HG03175 (cell line): ENCODE data around the gene SCT.

ENCODE experiments used
- ATAC-seq: cut with Tn5 transposase; IDR thresholded peaks from one replicate; pipeline ENCODE4 v1.9.1; 2021; ENCODE audit warnings: mild to moderate bottlenecking, moderate library complexity; ENCODE audit not compliant: unreplicated experiment

Gene SCT

DNA sequence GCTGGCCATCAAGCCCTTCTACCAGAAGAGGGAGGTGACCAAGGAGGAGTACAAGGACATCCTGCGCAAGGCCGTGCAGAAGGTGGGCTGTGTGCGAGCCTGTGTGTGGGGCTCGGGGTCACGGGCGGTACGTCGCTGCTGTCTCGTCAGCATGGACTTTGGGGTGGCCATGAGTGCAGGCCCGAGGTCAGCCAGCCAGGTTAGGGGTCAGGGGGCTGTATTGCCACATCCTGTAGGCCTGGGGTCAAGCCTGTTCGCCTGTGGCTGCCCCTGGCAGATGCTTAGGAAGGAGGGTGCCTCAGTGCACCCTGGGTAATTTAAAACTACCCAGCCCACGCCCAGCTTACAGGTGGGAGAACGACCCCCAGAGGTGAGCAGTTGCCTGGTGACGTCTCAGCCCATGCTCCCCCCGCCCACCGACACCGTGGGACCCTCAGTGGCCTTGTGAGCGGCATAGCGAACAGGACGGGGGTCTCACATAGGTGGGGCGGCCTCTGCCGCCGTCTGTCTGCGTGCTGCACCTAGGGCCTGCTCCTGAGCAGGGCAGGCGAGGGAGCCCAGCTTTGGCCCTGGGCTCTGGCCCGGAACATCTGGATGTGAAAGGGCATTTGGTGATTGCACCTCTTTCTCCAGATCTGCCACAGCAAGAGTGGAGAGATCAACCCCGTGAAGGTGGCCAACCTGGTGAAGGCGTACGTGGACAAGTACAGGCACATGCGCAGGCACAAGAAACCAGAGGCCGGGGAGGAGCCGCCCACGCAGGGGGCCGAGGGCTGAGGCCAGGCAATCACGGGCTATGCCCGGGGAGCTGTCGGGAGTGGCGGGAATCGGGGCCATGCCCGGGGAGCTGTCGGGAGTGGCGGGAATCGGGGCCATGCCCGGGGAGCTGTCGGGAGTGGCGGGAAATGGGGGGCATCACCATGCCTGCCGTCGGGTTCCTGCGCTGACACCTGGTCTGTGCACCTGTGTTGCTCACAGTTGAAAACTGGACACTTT lies 15.7 kb downstream of the SCT start:
- ATAC-seq = no peak

DNA sequence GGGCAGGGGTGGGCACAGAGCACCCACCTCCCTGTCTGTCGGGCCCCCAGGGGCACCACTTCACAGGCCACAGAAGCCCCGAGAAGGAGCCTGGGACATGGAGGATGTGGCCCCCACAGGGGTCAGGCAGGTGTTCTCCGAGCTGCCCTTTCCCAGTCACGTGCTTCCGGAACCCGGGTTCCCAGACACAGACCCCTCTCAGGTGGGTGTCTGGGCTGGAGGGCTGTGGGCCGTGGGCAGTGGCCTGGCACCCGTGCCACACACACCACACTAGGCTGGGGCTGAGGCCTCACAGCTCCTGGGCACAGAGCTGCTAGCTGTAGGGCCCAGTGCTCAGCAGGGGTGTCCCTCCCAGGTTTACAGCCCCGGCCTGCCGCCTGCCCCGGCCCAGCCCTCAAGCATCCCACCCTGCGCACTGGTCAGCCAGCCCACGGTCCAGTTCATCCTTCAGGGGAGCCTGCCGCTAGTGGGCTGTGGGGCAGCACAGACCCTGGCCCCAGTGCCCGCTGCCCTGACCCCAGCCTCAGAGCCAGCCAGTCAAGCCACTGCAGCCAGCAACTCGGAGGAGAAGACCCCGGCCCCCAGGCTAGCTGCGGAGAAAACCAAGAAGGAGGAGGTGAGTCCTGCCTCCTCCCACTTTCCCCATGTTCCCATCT lies 16.7 kb downstream of the SCT start:
- no peak for ATAC-seq

DNA sequence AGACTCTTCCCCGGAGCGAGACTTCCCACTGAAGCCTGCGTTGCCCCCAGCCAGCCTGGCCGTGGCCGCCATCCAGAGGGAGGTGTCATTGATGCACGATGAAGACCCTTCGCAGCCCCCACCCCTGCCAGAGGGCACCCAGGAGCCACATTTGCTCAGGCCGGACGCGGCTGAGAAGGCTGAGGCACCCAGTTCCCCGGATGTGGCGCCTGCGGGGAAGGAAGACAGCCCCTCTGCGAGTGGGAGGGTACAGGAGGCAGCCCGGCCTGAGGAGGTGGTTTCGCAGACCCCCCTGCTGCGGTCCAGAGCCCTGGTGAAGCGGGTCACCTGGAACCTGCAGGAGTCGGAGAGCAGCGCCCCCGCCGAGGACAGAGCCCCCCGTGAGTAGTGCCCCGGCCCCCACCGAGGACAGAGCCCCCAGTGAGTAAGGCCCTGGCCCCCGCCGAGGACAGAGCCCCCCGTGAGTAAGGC lies 17.6 kb downstream of the SCT start:
- no peak for ATAC-seq

DNA sequence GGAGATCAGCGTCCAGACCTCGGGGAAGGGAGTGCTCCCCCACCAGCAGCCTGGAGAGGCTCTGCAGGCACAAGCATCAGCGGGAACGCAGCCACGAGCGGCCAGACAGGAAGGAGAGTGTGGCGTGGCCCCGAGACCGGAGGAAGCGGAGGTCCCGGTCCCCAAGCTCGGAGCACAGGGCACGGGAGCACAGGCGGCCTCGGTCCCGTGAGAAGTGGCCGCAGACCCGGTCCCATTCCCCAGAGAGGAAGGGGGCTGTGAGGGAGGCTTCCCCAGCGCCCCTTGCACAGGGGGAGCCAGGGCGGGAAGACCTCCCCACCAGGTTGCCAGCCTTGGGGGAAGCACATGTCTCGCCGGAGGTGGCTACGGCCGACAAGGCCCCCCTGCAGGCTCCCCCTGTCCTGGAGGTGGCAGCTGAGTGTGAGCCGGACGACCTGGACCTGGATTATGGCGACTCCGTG lies 18.2 kb downstream of the SCT start:
- ATAC-seq = no peak

DNA sequence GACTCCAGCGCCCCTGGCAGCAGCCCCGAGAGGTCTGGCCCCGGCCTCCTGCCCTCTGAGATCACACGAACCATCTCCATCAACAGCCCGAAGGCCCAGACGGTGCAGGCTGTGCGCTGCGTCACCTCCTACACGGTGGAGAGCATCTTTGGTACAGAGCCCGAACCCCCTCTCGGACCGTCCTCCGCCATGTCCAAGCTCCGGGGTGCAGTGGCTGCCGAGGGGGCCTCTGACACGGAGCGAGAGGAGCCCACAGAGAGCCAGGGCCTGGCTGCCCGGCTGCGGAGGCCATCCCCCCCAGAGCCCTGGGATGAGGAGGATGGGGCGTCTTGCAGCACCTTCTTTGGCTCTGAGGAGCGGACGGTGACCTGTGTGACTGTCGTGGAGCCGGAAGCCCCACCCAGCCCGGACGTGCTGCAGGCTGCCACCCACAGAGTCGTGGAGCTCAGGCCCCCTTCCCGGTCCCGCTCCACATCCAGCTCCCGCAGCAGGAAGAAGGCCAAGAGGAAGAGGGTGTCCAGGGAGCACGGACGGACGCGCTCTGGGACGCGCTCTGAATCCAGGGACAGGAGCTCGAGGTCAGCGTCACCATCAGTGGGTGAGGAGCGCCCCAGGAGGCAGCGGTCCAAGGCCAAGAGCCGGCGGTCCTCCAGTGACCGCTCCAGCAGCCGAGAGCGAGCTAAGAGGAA lies 18.9 kb downstream of the SCT start:
- ATAC-seq = no peak

DNA sequence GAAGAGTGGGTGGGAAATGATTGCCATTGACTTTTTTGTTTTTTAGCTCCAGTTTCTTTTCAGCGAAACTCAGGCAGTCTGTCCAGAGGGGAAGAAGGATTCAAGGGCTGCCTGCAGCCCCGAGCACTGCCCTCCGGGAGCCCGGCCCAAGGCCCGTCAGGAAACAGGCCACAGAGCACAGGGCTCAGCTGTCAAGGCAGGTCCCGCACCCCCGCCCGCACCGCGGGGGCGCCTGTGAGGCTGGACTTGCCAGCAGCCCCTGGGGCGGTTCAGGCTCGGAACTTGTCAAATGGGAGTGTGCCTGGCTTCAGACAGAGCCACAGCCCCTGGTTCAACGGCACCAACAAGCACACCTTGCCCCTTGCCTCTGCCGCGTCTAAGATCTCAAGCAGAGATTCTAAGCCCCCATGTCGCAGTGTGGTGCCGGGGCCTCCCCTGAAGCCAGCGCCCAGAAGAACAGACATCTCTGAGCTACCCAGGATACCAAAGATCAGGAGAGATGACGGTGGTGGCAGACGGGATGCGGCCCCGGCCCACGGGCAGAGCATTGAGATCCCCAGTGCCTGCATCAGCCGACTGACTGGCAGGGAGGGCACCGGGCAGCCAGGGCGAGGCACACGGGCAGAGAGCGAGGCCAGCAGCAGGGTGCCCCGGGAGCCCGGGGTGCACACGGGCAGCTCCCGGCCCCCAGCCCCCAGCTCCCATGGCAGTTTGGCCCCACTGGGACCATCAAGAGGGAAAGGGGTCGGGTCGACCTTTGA lies 19.8 kb downstream of the SCT start:
- ATAC-seq = no peak

DNA sequence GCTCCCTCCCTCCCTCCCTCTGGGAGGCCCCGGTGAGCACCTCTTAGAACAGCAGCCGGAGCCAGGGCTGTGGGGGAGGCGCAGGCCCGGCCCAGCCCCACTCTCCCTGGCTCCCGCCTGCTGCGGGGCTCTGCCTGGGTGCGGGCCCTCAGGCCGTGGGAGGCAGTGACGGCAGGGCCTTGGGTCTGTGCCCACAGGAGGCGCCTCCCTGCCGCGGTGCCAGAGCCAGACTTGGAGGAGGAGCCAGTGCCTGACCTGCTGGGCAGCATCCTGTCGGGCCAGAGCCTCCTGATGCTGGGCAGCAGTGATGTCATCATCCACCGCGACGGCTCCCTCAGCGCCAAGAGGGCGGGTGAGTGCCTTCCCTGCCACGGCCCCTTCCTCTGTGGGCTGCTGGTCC lies 20.7 kb downstream of the SCT start:
- no peak for ATAC-seq

DNA sequence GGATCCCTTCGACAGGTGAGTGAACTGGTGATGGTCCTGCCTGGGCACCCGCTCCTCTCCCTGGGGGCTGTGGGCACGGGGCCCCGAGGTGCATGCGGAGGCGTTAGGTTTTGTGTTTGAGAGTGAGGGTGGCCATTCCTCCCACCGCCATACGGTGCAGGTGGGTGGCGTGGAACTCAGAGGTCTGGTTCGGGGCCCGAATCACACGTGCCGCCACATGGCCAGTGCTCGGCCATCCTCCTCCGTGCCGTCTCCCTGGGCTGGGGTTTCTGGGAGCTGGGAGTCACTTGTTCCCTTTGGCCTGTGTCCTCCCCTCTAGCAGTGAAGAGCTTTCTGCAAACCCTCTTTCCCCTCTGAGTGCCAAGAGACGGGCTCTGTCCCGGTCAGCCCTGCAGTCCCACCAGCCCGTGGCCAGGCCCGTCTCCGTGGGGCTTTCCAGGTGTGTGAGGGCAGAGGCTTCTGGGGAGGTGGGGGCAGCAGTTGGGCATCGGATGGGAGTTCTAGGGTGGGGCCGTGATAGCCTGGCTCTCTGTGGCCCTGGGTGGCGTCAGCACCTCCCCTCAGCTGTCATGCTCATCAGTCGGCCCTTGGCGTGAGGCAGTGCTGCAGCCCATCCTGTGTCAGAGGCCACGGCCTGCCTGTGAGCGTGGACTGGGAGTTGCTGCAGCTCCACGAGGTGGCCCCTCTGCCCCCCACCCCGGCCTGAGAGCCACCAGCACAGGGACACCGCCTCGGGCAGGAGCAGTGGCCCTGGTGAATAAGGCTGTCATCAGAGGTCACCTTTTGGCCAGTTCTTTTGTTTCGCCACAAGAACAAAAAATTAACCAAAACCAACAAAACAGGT lies 21.5 kb downstream of the SCT start:
- ATAC-seq = no peak

DNA sequence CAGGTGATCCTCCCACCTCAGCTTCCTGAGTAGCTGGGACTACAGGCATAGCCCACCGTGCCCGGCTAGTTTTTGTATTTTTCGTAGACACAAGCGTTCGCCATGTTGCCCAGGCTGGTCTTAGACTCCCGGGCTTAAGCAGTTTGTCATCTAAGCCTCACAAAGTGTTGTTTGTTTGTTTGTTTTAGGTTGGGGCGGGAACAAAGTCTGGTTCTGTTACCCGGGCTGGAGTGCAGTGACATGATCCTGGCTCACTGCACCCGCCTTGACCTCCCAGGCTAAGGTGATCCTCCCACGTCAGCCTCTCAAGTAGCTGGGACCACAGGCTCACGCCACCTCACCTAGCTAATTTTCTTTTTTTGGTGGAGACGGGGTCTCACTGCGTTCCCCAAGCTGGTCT lies 23.8 kb downstream of the SCT start:
- no peak for ATAC-seq

DNA sequence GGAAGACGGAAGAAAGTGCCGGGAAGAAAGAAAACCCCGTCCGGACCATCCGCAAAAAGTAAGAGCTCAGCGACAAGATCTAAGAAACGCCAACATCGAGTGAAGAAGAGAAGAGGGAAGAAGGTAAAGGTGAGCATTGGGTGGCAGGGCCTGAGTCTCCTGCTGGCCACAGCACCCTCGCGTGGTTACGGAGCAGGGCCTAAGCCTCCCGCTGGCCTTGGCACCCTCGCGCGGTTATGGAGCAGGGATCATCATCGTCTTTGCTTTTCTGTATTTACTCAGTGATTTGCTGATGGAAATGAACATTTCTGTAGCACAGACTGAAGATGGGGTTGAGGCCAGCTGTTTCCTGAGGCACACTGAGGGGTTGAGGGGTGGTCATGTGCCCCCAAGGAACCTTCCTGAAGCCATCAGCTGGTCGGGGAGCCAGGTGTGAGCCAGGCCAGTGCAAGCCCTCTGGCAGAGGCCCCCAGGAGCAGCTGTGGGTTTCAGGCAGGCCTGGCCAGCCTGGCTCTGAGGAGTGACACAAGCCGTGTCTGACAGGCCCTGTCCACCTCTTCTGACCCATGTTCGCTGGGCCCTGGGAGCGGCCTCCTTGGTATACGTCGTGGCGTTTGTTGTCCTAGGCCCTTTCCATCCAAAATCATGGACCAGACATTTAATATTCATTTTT lies 25.3 kb downstream of the SCT start:
- no peak for ATAC-seq

DNA sequence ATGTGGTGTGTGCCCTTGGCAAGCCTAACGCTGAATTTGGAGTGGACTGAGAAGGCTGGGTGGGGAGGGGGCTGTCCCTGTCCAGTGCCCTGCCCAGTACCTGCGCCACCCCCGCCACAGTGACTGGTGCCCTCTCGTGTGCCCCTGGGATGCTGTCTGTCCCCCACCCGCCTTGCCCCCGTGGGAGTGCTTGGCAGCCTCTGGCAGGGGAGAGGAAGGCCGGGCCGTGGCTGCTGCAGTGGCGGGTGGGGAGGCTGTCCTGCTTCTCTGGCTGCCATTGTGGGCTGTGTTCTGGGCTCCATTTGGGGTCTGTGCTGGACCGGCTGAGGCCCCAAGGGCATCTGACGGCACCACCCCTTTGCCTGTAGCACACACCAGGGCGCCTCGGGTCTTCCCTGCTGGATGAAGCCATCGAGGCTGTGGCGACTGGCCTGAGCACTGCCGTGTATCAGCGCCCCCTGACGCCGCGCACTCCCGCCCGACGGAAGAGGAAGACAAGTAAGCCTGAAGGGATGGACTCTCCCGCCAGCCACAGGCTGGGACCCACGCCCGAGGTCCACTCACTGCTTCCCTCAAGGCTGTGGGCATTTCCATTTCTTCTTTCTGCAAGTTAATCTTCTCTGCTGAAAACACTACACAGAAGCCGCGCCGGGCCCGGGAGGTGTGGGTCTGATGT lies 28.8 kb downstream of the SCT start:
- no peak for ATAC-seq

DNA sequence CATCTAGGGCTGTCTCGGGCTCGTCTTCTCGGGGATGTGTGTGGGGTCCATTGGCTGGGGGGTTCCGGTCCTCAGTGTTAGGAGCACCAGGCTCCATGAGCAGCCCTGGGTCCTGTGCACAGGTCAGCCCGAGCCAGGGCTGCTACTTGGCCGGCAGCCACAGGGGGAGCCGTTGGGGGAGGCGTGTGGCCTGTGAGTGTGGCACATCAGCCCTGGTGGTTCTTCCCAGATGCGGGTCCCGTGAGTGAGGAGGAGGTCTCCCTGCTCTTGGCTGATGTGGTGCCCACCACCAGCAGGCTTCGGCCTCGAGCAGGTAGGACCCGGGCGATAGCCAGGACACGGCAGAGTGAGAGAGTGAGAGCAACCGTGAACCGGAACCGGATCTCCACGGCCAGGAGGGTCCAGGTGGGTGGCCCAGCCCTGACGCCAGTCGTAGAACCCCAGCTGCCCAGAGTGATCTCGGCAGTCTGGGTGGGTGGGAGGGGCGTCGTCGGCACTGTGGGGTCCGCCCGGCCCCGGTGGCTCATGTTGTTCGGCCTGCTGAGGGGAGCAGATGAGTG lies 29.7 kb downstream of the SCT start:
- no peak for ATAC-seq

DNA sequence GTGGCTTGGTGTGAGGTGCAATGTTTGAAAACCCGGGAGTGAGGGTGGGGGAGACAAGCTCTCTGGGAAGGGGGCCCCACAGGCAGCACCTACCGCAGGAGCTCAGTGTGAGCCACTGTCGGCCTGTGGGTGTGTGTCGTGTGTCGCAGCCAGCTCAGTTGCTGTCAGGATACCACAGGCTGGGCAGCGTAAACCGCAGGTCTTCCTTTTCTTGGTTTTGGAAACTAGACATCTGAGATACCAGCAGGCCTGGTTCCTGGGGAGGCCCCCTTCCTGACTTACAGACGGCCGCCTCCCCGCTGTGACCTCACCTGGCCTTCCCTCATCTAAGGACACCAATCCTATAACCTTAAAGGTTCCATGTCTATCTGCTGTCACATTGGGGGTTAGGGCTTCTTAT lies 30.6 kb downstream of the SCT start:
- ATAC-seq = no peak

DNA sequence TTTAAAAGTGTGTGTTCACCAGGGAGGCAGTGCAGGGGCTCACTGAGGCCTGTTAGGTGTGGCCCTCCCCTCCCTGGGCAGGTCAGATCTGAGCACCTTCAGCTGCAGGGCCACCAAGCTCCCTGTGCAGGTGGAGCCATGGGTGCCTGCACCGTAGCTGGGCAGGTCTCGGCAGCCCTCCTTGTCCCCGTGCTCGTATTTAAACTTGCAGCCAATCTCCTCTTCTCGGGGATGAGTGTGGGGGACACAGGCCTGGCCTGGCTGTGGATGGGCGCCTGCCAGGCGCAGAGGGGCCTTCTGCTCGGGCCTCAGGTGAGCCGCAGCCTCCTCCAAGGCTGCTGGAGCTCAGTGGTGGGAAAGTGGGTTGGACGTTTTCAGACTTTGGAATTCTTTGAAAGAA lies 31.6 kb downstream of the SCT start:
- no peak for ATAC-seq

DNA sequence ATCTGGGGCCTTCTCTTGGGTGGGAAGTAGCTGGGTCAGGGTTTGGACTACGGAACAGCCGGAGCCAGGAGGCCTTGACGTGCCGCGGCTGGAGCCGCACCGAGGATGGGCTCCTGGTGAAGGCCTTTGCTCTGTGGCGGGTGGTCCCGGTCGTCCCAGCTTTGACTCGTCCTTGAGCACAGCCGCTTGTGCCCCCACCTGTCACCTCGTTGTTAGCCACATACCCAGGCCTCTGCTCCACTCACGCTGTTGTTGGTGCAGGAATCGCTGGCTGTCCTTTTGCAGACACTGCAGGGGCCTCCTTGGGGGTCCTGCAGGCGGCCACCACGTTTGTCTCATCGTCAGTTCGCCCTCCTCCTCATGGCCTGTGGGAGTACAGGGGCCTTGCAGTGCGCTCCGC lies 33.6 kb downstream of the SCT start:
- no peak for ATAC-seq

DNA sequence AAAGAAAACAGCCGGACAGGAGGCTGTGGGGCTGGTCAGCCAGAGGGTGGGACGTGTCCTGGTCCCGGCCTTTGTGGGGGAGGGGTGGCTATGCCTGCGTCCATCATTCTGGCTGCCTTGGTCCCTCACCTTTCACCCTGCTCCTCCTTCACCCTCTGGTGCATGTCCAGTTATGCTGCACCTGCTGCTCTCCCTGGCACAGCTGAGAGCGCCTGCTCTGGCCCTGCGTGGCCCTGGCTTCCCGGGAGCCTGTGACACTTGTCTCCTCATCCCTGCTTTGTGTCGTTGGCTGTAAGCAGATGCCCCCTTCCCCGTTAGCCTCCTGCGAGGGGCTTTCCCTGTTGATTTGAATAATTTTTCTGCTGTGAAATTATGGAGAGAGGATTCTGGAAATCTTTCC lies 34.1 kb downstream of the SCT start:
- ATAC-seq = no peak

DNA sequence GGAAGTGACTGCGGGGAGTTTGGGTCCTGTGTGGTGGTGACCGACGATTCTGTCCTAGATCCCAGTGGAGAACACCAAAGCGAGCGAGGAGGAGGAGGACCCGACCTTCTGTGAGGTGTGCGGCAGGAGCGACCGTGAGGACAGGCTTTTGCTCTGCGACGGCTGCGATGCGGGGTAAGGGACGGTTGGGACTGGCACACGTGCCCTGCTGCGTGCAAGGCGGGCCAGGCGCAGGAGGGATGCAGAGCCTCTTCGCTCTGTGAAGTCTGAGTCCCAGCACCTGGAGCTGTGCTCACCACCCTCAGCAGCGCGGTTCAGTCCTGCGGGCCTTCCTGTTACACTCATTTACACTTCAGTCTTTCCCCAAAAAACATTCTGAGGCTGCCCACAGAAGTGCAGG lies 34.5 kb downstream of the SCT start:
- no peak for ATAC-seq

DNA sequence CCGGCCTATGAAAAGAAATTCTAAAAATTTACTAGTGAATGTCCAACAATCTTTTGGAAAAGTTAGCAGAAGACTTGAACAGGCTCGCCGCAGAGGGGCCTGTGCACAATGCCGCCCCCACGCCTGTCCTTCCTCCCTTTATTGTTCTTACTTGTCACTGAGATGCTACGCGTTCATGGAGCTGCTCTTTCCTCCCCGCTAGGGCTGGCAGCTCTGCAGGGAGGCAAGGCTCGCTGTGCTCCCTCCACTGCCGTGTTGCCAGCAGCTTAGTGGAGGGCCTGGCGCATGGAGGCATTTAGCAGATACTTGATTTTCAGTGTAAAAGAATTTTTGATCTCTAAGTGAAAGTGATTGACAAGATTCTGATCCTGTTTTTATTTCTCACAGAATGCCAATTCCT lies 36.0 kb downstream of the SCT start:
- ATAC-seq = no peak
